ENCODE results near the gene PIEZO1.

The PIEZO1 gene

DNA sequence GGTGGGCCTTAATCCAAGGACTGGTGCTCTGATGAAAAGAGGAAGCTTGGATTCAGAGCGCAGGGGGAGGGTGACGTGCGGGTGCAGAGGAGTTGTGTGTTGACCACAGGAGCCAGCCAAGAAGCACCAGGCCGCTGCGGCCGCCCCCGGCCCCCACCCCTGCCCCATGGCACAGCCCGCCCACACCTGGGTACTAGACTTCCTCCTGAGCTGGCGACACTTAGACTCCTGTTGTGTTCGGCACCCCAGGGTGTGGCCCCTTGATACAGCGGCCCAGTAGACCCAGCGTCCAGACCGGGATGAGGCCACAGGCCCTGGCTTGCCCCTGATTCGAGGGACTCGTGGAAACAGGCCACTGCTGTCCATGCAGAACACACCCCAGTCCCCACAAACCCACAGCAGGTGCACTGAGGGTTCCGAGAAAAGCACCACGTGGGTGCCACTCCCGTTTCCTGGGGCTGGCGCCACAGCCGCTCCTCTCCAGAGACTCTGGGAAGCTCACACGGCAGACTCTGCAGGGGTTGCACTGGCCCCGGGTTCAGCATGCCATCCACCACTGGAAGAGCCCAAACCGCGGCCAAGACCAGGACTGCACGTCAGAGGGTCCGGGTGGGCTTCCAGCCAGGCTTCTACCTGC lies 93.0 kb downstream of the PIEZO1 start:
- no peak for DNase-seq (ENCODE audit: low read depth in 2 of 2)

DNA sequence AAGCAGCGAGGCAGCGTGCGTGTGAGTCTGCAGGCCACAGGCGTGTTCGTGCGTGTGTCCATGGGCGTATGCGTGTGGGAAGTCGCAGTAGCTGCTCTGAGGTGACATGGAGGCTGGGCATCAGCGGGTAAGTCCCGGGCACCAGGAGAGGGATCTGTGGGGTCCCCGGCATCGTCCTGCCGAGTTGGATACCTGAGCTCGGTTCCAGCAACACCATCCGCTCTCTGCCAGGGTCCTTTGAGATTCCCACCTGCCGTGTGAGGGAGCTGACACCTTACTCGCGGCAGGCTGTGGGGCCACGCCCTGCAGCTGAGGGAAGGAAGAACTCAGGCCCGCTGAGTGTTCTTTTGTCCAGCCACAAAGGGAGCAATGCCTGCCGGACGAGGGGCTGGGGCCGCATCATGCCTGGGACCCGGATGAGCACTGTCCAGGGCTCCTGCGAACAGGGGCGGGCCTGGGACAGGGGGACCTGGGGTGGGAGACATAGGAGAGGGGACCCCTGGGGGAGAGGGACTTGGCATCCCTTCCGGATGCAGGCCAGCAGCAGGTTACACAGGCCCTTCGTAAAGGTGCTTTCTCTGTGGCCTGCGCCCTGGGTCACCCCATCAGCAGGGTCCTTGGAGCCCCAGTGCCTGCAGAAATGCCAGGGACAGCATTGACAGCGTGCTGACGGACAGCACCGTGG lies 93.7 kb downstream of the PIEZO1 start:
- DNase-seq (ENCODE audit: low read depth in 2 of 2): no peak

DNA sequence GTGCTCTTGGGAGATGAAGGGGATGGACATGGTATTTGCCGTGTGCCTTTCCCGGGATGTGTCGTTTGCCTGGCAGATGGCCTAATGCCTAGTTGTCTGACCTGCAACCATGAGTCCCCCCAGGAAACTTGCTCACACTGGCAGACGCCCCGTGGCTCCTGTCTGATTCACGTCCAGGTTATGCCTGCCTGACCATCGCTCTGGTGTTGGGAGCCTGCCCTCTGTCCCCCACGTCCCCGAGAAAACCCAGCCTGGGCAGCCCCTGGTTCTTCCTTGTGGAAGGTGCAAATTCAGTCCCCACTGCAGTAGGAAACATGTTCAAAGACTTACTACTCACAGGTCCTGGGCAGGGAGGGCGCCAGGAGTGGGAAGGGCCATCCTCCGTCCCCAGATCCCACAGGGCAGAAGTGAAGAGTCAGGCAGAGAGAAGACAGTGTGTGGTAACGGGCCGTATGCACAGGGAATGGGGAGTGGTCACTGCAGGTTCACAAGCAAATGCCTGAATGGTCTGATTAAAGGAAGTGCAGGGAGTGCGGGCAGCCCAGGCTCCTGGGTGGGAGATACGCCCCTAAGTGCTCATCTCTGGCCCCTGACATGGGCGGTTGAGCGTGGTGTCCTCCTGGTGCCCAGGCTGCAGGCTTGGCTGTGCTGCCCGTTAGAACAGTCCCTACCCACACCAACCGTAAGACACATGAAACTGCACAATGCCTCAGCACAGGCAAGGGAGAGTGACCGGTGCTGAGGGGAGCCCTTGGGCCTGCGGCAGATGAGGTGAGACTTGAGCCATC lies 94.5 kb downstream of the PIEZO1 start:
- DNase-seq (ENCODE audit: low read depth in 2 of 2): no peak

DNA sequence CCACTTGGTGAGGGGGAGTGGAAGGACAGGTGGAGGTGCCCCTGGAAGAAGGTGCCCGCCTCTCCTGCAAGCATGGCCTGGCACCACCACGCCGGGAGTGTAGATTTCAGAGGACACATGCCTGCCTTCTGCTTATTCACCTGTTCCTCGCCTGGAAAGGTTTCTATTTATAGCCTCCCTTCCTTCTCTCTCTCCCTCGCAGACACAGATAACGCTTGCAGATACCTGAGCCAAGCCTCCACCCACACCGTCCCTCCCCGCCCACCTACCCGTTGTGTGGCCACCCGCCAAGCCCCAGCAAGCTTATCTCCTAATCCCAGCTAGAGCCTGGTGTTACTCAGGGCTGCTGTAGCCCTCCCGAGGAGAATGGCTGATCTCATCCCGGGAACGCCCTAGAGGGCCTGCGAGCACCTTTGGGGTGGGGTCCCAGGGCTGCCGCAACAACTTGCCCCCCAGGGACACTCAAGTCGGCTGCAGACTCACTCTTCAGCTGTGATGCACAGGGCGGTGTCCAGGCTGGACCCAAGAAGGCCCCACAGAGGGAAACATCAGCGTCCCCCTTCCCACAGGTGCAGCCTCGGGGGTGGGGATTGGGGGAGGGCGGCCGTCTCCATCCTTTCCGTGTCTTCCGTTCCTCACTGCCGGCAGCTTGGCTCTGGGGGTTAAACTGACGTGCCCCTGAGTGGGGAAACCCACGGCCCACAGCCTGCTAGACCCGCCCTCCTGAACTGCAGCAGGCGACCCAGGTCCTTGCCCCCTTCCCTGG lies 96.8 kb downstream of the PIEZO1 start:
- no peak for DNase-seq (ENCODE audit: low read depth in 2 of 2)

DNA sequence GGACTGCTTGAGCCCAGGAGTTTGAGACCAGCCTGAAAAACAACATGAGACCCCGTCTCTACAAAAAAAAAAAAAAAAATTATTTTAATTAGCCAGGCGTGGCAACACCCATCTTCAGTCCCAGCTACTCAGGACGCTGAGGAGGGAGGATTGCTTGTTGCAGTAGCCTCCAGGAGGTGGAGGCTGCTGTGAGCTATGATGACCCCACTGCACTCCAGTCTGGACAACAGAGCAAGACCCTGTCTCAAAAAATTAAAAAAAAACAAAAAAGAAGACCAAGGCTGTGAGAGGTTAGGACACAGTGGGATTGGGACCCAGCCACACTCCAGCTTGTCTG lies 97.4 kb downstream of the PIEZO1 start:
- no peak for DNase-seq (ENCODE audit: low read depth in 2 of 2)

DNA sequence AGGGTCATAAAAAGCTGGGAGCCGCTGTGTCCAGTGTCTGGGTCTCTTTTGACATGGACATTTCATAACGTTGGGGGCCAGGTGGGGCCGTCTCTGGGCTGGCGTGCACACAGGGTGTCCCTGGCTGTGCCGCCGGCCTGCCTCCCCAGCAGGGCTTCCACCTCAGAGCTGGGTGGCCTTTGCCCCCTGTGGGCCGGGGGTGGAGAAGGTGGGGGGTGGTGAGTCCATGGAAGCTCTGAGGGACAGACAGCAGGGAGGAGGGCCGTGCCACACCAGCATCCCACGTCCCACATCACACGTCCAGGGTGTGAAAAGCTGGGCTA lies 97.8 kb downstream of the PIEZO1 start:
- no peak for DNase-seq (ENCODE audit: low read depth in 2 of 2)

DNA sequence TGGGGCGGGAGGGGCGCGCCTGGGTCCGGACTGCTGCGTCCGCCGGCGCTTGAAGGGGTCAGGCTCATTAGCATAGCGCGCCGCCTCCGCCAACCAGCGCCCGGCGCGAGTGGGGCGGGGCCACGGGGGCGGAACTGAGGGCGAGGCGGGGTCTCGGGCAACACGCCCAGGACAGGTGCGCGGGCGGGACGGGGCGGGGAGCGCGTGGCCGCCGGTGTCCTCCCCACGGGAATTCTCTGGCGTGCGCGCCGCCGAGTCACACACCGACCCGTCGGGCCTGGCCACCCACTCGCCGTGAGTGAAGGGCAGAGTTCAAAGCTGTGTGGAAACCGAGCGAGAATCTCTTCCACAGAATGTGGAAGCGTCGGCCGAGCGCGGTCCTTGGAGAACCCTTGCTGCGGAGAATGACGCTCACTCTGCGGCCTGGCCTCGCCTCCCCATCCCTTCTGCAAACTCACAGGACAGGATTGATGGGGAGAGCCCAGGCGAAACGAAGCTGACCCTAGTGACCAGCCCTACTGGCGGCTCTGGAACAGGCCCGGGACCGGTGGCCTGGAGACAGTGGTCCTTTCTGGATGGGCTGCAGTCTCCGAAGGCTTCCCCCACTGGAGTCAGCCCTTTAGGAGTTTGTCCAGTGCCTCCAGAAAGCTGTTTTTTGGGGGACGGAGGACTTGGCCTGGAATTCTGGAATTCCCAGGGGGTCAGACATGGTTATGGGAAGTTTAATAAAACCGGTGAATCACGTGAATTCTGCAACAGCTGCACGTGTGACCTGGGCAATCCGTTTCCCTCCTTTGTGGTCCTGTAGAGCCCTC lies 98.4 kb downstream of the PIEZO1 start, which contains the start of gene SNAI3:
Gene SNAI3 (minus strand): TSS at position 69 of the 815 bp plus-strand sequence. CDS start 101 bp downstream, outside the sequence.
- DNase-seq (ENCODE audit: low read depth in 2 of 2): peak; percentile 82 to 87

DNA sequence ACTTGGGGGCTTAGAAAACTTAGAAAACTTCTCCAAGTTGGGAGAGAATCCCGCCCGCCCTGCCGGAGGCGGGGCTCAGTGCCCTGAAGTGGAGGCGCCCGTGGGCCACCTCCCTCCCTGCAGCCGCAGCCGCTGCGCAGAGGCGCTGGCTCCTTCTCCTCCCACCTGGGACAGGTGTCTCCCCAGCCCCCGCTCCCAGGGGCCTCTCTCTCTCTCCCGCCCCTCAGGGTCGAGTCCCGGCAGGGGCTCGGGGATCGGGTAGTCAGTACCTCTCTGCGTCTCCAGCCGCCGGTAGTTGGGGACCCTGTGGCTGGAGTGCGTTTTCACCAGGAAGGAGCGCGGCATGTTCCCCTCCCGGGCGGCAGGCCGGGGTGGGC lies 99.0 kb downstream of the PIEZO1 start:
- no peak for DNase-seq (ENCODE audit: low read depth in 2 of 2)

DNA sequence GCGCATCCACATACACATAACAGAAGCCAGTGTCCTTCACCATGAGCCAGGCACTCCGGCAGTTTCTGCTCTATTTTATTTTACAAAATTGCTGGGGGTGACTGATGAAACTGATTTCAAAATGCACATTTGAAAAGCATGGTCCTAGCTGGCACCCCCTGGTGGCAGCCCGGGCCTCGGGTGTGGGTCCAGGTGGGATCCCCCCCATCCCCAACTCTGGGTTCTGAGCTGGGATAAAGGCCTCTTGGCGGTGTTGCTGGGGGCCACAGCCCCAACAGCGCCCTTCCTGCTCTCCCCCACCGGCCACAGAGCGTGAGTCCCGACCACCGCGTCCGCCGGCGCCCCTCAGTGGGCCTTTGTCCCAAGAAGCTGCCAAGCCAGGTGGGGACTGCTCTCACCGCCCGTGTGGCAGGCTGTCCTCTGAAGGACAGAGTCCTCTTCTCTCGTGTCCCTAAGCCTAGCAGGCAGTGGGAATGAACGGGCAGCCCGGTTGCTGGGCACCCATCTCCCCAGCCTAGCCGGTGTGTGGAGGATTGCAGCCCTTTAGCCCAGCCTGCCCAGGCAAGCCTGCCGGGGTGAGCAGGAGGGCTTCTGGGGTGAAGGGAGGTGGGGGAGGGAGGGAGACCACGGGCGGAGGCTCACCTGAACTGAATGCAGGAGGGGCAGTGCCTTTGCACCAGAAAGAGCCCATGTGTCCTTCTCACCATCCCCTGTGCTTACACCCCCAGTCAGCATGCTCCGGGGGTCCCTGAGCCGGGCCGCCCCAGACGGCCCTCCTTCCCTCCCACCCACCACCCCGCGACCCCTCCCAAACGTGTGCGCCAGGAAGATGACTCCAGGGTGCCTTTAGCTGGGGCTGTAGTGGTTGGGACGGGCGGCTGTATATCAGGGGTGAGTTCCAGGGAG lies 99.6 kb downstream of the PIEZO1 start:
- peak in 1 of 2 donors; percentile 66 for DNase-seq (ENCODE audit: low read depth in 2 of 2)

DNA sequence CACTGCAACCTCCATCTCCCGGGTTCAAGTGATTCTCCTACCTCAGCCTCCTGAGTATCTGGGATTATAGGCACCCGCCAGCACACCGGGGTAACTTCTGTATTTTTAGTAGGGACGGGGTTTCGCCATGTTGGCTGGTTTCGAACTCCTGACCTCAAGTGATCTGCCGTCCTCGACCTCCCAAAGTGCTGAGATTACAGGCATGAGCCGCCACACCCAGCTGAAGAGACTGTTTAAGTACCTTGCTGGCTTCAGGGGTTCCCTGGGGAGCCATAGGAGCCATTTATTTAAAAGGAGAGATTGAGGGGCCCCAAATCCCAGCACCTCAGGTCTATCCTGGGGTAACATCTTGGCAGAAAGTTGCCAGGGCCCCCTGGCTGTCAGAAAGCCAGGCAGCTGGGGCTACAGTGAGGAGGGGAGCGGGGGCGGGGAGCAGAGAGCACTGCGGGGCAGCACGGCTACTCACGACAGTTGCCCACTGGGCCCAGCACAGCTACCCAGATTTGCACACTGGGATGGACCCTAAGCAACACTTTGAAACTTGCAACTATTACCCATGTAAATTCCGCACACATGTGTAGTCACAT lies 100.4 kb downstream of the PIEZO1 start:
- DNase-seq (ENCODE audit: low read depth in 2 of 2): no peak

DNA sequence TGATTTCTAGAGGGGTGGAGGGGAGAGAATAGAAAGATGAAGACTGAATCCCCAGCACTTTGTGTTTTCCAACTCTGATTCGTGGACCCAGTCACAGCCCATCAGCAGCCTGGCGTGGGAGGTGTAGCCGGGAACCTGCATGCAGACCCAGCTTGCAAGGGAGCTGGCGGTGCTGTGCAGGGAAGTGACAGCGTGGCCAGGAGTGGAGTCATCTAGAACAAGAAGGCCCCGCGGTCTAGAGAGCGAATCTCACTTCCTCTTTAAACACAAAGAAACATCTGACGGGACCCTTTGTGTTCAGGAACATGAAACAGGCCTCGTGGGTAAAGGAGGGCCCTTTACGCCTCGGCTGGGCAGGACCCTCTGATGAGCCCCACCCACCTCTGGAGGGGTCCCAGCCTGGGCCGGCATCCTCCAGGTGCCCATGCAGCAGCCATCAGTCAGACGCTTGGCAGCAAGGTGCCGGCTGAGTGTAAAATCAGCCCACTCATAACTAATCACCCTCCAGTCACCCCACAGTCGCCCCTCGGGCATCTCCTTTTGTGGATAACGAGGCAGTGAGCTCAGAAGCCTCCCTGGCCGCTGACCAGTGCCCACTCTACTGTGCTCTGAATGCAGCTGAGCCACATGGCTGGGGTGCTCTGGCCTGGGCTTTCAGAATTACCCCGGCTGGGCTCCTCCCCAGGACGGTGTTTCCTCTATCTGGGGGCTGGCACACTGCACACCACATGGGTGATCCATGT lies 103.1 kb downstream of the PIEZO1 start:
- DNase-seq (ENCODE audit: low read depth in 2 of 2): peak; percentile 69 to 70

DNA sequence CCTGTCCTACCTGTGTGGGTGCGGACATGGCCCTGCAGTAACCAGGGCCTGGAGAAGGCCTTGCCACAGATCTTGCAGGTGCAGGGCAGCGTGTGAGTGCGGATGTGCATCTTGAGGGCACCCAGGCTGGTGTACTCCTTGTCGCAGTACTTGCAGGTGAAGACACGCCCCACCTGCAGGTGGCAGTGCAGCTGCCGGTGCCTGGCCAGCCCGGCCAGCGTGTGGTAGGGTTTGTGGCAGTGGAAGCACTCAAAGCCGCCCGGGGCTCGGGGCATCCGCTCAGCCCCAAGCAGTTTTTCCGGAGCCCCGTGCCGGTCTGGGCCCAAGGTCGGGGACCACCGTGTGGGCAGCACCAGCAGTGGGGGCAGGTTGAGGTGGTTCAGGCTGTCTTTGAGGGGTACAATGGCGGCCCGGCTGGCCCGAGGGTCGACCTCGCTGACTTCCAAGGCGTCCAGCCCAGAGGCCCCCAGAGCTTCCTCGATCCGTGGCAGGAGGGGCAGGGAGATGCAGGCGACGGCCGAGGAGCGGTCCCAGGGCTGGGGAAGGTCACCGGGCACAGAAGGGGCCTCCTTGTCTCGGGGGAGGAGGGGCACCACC lies 103.8 kb downstream of the PIEZO1 start:
- DNase-seq (ENCODE audit: low read depth in 2 of 2): no peak

DNA sequence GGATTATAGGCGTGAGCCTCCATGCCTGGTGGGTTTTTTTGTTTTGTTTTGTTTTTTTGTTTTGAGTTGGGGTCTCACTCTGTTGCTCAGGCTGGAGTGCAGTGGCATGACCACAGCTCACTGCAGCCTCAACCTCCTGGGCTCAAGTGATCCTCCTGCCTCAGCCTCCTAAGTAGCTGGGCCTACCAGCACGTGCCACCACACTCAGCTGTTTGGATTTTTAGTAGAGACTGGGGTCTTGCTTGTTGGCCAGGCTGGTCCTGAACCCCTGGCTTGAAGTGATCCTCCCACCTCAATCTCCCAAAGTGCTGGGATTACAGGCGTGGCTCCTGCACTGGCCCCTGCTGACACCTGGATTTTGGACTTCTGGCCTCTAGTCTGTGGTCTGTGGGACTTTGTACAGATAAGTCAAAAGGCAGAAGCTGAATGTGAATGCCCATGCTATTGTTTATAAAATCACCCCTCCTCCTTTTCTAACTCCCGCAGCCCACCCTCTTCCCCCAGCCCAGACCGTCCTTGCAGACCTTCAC lies 104.4 kb downstream of the PIEZO1 start:
- DNase-seq (ENCODE audit: low read depth in 2 of 2): no peak

DNA sequence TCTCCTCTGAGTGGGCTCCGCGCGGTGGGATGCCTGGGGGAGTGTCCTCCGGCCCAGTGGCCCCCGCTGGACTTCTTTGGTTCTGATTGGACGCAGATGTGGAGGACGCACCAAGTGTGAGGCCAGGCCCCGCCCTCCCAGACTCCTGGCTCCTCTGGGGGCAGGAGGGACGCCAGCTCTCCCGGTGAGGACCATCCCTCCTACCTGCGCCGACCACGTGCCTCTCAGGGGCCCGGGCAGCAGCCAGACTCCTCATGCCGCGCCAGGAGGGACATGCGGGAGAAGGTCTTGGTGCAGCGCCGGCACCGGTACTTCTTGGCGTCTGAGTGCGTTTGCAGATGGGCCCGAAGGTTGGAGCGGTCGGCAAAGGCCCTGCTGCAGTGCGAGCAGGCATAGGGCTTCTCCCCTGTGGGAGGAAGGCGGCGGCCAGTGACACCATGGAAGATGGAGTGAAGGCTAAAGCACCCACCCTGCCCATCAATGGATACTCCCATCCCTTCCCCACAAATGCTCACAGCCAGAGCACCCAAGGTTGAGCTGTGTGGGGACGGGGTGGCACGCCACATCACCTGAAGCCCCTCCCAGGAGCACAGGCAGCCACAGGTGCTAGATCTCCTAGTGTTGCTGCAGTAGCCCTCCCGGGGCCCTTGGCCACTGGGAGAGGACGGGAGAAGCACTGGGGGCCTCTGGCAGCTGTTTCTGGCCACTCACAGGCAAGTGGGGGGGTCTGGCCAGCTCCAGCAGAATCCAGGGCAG lies 106.6 kb downstream of the PIEZO1 start:
- no peak for DNase-seq (ENCODE audit: low read depth in 2 of 2)

DNA sequence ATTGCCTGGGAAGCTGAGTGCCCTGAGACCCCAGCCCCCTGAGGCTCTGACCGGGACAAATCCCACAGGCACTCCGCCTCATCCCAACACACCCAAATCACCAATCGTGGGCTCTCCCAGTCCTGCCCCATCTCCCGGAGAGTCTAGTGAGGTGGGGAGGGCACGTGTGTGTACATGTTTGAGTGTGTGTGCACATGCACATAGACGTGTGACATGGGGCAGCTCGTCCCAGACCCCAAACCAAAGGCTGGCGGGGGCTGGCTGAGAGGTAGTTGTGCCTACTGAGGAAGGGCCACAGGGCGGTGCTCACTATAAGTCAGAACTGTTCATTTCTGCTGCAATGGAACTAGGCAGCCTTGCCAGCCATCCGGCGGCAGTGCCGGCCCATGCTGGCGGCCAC lies 107.3 kb downstream of the PIEZO1 start:
- no peak for DNase-seq (ENCODE audit: low read depth in 2 of 2)

DNA sequence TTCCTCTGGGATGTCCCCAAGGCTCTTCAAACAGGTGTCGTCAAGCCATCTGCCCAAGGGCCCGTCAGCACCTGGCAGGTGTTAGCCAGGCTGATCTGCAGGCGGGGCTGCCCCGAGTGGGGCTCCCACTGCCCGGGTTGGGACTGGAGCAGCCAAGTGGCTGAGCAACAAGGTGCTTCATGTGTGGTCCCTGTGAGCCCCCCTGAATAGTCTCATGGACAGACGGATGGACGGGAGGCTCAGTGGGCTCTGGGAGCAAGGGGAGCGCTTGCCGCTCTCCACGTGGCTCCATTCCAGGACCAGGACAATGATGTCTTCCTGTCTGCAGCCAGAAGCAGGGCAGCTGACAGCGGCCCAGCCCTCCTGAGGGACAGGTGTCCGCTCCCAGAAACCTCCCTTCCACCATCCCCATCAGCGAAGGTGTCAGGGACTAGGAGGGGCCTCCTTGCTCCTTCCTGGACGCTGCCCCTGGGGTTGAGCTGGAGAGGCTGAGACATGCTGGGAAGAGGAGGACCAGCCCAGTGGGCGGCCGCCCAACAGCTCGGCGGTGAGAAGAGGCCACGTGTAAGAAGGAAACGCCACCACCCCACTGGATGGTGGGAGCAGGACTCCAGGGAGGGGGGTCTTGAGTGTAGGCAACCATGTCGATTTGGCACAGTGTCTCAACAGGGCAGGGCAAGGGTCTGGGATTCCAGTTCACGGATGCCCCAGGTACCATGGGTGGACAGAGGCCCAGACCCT lies 108.3 kb downstream of the PIEZO1 start:
- no peak for DNase-seq (ENCODE audit: low read depth in 2 of 2)

DNA sequence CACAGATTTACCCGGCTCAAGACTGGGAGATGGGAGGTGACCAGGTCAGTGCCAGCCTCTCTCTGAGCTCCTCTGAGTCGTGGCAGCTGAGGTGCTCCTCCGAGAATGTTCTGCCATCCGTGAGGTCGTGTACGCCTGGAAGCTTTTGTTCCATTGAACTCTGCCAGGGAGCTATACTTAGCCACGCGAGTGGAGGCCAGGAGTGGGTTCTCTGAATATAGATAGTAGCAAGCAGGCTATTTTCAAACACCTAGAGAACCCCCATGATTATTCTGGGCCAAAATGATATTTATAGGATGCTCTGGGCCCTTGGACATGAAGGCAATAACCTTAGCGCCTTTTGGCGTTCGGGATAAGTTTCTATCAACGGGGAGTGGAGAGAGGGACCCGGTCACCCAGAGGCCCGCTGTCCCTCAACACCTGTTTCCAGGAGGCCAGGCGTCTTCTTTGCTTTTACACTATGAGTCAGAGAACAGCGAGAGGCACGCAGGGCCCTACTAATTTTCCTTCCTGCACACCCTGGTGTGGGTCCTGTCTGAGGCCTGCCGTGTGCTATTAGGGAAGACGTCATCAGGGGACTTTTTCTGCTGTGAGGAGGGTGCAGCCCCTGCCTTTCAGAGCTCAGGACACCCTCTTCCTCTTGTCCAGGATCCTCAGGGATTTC lies 111.2 kb downstream of the PIEZO1 start:
- DNase-seq (ENCODE audit: low read depth in 2 of 2): no peak

All from stimulated activated CD4-positive, alpha-beta T cell treated with anti-CD3 and anti-CD28 coated beads, Interleukin-4, amount 100 ng/mL, for 48 hours (primary cell).